Gastrocnemius medialis (tissue), 4 donors: ENCODE results near the gene HMMR.

ENCODE experiments used
- CTCF ChIP-seq, 5 experiments: fragments of 450-650 bp in 3 of 5; fragments of 200-600 bp in 2 of 5; sonication (generic) in 2 of 5; IDR thresholded peaks in 4 of 5; conservative IDR thresholded peaks in 1 of 5; 1 replicate in 4 of 5; 2 replicates in 1 of 5; pipeline ENCODE4 v1.5.1; 2016 to 2019; ENCODE audit warnings: antibody characterized with exemption in 5 of 5, mild to moderate bottlenecking in 3 of 5, moderate library complexity in 3 of 5
- POLR2A ChIP-seq, 2 donors: fragments of 450-650 bp; IDR thresholded peaks; one replicate each; pipeline ENCODE4 v1.6.1; 2017; ENCODE audit warnings: antibody characterized with exemption in 2 of 2, mild to moderate bottlenecking in 2 of 2, moderate library complexity in 2 of 2

GRCh38 chr5:163489745-163490075 lies 29.3 kb downstream of the HMMR start:
- TF ChIP-seq CTCF (IDR thresholded peaks at IDR 0.05 in 4 of 5, conservative IDR thresholded peaks at IDR 0.05 in 1 of 5) (no peak), POLR2A (IDR thresholded peaks at IDR 0.05) (no peak)
